Measurements from ENCODE around the gene ERF.
"Not testable (repeated sequence)": the region's sequence is repeated elsewhere in the genome, so short reads cannot be mapped to it uniquely, and the experiment has no call there.

Gene ERF

DNA sequence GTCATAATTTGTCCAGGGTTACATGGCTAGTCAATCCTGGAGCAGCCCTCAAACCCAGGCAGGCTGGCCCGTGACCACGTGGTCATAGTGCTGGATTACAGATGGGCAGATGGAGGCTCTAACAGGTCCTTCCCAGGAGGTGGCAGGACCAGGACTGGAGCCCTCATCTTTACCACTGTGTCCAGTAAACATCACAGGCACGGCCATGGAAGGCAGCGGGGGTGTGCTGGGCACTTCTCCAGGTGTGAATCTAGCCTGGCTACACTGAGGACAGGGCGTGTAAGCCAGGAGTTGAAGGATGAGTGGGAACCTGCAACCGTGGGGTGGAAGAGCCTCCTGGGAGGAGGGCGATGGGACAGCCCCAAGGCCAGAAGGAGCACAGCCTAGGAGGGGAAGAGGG lies 20.2 kb upstream of the ERF start:
- DNase-seq (ENCODE audit: low spot score): no peak

DNA sequence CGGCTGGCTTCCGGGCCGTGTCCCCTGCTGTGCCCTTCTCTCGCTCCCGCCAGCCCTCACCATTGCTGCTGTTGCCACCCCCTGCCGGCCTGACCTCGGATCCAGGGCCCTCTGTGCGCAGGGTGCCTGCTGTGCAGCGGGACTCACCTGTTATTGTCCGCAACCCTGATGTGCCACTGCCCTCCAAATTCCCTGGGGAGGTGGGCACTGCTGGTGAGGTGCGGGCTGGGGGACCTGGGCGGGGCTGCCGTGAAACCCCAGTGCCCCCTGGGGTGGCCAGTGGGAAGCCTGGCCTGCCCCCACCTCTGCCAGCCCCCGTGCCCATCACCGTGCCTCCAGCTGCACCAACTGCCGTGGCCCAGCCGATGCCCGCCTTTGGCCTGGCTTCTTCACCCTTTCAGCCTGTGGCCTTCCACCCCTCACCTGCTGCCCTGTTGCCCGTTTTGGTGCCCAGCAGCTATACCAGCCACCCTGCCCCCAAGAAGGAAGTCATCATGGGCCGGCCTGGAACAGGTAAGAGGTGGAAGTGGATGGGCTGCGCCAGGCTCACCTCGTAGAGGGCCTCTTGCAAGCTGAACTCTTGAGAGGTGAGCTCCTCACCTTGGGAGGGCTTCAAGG lies 19.2 kb upstream of the ERF start:
- no peak for DNase-seq (ENCODE audit: low spot score)

GRCh38 chr19:42273407-42274064 lies 18.6 kb upstream of the ERF start:
- DNase-seq (ENCODE audit: low spot score): no peak

- no peak for DNase-seq (ENCODE audit: low spot score)
Measured at GRCh38 chr19:42272989-42273406, 18.1 kb upstream of the ERF start.

GRCh38 chr19:42272535-42272897 lies 17.6 kb upstream of the ERF start:
- DNase-seq (ENCODE audit: low spot score): no peak

GRCh38 chr19:42271861-42272534 lies 17.1 kb upstream of the ERF start:
- no peak for DNase-seq (ENCODE audit: low spot score)

GRCh38 chr19:42271045-42271419 lies 16.1 kb upstream of the ERF start:
- DNase-seq (ENCODE audit: low spot score): no peak

DNA sequence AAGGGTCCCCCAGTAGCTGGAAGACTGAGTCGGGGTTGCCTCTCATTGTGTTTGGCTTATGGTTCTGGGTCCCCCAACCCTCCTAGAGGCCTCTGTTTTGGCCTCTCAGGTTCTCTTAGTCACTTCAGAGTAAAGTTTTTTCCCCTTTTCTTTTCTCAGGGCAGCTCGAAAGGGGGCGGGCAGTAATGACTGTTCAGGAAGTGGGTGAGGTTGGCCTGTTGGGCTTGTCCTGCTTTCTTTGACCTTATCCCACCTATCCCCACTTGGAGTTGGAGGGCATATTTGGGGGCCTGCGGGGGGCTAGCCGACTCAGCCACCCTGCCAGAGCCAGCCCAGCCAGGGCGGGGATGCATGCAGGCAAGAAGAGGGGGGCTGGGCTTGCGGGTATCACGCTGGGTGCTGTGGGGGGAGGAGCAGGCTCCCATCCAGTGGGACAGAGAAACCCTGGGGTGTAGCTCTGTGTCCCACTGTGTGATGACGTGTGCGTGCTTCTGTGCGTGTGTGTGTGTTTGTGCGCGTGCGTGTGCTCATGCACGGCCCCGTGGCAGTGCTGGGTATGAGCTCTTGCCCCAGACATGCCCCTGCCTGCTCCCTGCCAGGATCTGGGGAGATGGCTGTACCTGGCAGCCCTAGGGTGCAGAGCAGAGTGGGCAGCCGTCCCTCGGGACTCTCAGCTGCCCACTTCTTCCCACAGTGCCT lies 15.6 kb upstream of the ERF start:
- no peak for DNase-seq (ENCODE audit: low spot score)

DNA sequence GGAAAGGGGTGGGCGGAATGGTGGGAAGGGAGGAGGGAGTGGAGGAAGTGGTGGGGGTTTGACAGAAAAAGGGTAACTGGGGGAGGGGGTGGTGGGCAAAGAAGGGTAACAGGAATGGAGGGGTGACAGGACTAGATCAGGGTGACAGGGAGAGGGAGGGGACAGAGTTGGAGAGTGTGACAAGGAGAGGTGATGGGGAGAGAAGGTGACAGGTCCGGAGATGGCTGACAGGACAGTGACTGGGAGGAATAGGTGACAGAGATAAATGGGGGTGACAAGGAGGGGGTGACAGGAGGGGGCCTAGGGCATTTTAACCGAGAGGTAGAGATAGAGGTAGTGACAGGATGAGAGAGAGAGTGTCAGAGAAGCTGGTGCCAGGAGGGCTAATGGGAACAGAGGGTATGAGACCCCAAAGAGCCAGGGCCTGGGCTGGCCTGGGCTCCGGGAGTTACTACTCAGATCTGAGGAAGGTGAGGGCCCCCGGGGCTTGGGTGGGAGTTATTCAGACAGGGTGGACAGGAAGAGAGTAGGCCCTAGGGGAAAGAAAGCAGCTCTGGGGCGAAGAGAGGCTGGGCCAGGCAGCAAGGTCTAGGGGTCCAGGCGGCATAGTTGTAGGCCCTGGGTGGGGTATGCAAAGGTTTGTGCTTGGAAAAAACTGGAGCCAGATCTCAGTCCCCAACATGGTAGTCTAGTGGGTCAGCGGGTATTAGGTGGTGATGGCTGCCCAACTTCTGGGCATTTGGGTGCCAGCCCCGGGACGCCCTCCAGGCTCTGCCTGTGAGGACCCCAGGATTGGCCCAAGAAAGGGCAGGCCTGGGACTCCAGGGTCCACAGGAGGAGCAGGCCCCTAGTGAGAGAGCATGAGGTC lies 14.8 kb upstream of the ERF start:
- no peak for DNase-seq (ENCODE audit: low spot score)

GRCh38 chr19:42268704-42269477 lies 14.0 kb upstream of the ERF start, which contains the start of gene CIC:
CIC (plus strand) TSS chr19:42269252; CDS start chr19:42271784, 2,532 bp downstream.
- peak; percentile 94 for DNase-seq (ENCODE audit: low spot score)

DNA sequence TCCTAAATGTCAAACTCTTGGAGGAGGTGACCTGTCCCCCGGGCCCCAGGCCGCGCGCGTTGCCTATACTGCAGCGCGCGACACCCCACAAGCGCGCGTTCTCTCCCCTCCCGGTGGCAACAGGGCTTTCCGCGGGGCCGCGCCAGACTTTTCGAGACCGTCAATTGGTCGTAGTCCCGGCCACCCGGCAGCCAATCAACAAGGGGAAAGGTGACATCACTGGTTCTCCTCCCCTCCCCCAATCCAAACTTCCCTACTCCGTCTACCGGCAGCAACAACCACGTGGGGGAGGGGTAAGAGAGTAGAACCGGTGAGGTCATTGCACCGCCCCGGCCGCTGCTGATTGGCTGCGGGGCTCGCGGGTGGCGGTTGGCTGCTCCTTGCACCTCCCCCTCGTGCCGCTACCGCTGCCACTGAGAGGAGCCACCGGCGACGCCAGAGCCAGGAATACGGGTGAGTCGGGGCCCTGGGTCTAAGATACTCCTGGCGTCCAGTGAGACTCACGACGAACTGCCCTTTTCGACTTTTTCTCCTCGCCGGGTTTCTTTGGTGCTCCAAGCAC lies 13.3 kb upstream of the ERF start:
- DNase-seq (ENCODE audit: low spot score): peak; percentile 91

- DNase-seq (ENCODE audit: low spot score): no peak
Measured at GRCh38 chr19:42267644-42268141, 12.8 kb upstream of the ERF start.

DNA sequence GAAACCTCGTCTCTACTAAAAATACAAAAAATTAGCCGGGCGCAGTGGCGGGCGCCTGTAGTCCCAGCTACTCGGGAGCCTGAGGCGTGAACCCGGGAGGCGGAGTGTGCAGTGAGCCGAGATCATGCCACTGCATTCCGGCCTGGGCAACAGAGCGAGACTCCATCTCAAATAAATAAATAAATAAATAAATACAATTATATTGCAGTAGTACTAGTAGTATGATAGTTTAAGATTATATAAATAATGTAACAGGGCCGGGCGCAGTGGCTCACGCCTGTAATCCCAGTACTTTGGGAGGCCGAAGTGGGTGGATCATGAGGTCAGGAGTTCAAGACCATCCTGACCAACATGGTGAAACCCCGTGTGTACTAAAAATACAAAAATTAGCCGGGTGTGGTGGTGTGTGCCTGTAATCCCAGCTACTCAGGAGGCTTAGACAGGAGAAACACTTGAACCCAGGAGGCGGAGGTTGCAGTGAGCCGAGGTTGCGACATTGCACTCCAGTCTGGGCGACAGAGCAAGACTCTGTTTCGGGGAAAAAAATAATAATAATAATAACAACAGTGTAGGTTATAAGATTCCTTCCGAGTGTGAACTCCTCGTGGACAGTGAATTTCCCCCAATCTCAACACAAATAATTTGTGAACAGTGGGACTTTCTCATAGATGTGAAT lies 12.1 kb upstream of the ERF start:
- DNase-seq (ENCODE audit: low spot score): not testable (repeated sequence)

GRCh38 chr19:42266105-42266504 lies 11.2 kb upstream of the ERF start:
- not testable (repeated sequence) for DNase-seq (ENCODE audit: low spot score)

- DNase-seq (ENCODE audit: low spot score): no peak
Measured at GRCh38 chr19:42261763-42262162, 6.8 kb upstream of the ERF start.

- not testable (repeated sequence) for DNase-seq (ENCODE audit: low spot score)
Measured at GRCh38 chr19:42257842-42258241, 2.9 kb upstream of the ERF start.

DNA sequence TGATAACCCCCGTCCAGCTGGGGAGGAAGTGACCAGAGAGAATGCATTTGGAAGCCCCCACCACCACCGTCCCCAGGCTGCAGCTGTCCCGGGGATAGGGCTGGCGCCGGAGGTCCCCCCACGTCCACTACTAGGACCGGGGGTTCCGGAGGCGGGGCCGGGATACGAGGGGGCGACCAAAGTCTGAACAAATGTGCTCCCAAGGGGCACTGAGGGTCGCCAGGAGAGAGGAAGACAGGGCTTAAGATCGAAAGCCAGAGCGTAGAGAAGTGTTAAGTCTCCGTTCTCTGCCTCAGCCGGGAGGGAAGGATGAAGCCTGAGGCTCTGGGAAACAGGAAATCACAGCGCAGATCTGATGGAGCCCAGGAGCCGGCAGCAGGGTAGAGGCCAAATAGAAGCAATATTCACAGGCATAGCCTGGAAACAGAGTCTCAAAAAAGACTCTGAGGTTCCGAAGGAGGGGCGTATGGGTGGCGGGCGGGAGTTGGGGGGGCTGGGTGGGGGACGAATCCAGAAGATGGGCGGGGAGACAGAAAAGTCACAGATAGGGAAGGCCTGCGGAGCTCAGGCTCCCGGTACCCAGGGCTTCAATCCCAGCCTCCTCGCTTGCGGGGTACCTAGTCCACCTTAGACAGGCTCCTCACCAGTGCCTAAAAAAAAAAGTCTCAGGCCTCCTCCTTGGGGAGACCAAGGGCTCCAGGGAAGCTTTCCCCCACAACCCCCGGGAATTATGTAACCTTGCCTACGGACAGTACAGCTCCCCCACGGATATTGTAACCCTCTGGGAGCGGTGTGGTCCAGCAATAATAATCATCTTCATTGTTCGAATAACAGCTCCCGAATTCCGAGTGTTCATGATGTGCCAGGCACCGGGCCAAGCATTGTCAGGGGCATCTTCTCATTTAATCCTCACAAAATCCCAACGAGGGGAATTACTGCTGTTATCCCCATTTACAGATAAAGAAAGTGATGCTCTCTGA lies 1.1 kb upstream of the ERF start:
- peak; percentile 57 for DNase-seq (ENCODE audit: low spot score)

DNA sequence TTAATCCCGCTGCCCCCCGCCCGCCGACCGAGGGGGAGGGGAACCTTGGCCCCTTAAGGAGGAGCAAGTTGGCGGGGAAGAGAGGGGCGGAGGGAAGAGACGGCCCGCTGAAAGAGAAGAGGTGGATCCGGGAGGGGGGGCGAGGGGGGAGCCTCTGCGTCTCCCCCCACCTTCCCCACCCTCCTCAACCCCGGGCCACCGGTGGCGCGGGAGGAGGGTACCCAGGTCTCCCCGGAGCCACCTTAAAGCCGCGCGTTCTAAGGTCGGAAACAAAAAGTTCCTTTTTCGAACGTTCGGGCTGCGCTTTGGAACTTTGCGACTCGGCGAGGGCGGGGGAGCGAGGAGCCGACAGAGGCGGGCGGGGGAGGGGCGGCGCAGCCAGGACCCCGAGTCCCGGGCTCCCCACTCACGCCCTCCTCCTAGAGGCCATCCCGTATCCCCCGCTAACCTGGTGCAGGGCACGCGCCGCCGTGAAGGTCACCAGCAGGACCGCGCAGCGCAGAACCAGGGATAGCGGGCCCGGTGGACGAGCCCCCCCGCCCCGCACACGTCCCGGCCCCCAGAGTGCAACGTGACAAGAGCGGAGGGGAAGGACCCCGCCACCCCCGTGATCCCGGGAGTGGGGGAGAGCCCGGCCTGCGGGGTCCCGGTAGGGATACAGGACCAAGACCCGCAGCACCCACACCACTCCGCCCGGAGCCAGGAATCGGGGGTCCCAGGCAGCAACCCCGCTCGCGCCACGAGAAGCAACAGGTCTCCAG lies 659 bp downstream of the ERF start:
- DNase-seq (ENCODE audit: low spot score): peak; percentile 73

Measured in D341Med (cell line).